KMS-11 (cell line): ENCODE data around the gene FAM107A.

Experiments
- H2AFZ ChIP-seq: fragments of 200-600 bp; sonication (generic); 2 replicates; pipeline ENCODE4 v1.6.1; 2016; ENCODE audit warnings: antibody characterized with exemption, mixed run types, low read depth
- H3K27ac ChIP-seq: fragments of 200-600 bp; sonication (generic); 2 replicates; pipeline ENCODE4 v1.6.1; 2016; ENCODE audit warnings: mild to moderate bottlenecking, mixed run types
- H3K27me3 ChIP-seq: fragments of 200-600 bp; sonication (generic); 2 replicates; pipeline ENCODE4 v1.6.1; 2017; ENCODE audit warnings: mild to moderate bottlenecking, low read depth, mixed run types, moderate library complexity; ENCODE audit not compliant: insufficient read depth
- H3K36me3 ChIP-seq: fragments of 200-600 bp; sonication (generic); 2 replicates; pipeline ENCODE4 v1.6.1; 2017; ENCODE audit warnings: mild to moderate bottlenecking, mixed run types; ENCODE audit not compliant: insufficient read depth
- H3K4me1 ChIP-seq: fragments of 200-600 bp; sonication (generic); 2 replicates; pipeline ENCODE4 v1.6.1; 2016; ENCODE audit warnings: mild to moderate bottlenecking, low read depth, mixed run types; ENCODE audit not compliant: poor library complexity, severe bottlenecking
- H3K4me2 ChIP-seq: fragments of 200-600 bp; sonication (generic); 2 replicates; pipeline ENCODE4 v1.7.0; 2016; ENCODE audit warnings: mild to moderate bottlenecking, mixed run types
- H3K4me3 ChIP-seq: fragments of 200-600 bp; sonication (generic); IDR thresholded peaks from 2 replicates; pipeline ENCODE4 v1.6.1; 2017; ENCODE audit warnings: low read depth, low read length, mixed read lengths; ENCODE audit not compliant: insufficient read depth
- H3K79me2 ChIP-seq: fragments of 200-600 bp; sonication (generic); 2 replicates; pipeline ENCODE4 v1.6.1; 2016; ENCODE audit warnings: low read depth, mixed run types; ENCODE audit not compliant: insufficient read depth
- H3K9ac ChIP-seq: fragments of 200-600 bp; sonication (generic); 2 replicates; pipeline ENCODE4 v1.6.1; 2016; ENCODE audit warnings: mild to moderate bottlenecking, mixed run types
- H4K20me1 ChIP-seq: fragments of 200-600 bp; sonication (generic); 2 replicates; pipeline ENCODE4 v1.6.1; 2016; ENCODE audit warnings: mild to moderate bottlenecking, mixed run types; ENCODE audit not compliant: insufficient read depth
- TF ChIP-seq, protein P1 (sequence below): fragments of 200-600 bp; sonication (generic); conservative IDR thresholded peaks from 2 replicates; pipeline ENCODE4 v1.6.1; 2017; ENCODE audit warnings: low read depth, mild to moderate bottlenecking, antibody characterized with exemption, low read length, moderate library complexity, mixed read lengths

FAM107A gene

GRCh38 chr3:58514405-58514804 is 62.8 kb downstream of the FAM107A start:
- H3K79me2 ChIP-seq = no peaks in the 10 kb centered on the region
- no peaks in the 10 kb centered on the region for H3K4me1 ChIP-seq
- H3K27me3 ChIP-seq = no peaks in the 10 kb centered on the region
- no peak overlapping the region for H3K4me3 ChIP-seq
- no peak overlapping the region for H3K4me2 ChIP-seq
- H4K20me1 ChIP-seq = no peaks in the 10 kb centered on the region
- H3K36me3 ChIP-seq = no peaks in the 10 kb centered on the region
- H2AFZ ChIP-seq = no peak overlapping the region
- no peak overlapping the region for H3K27ac ChIP-seq
- TF ChIP-seq, protein P1, sequence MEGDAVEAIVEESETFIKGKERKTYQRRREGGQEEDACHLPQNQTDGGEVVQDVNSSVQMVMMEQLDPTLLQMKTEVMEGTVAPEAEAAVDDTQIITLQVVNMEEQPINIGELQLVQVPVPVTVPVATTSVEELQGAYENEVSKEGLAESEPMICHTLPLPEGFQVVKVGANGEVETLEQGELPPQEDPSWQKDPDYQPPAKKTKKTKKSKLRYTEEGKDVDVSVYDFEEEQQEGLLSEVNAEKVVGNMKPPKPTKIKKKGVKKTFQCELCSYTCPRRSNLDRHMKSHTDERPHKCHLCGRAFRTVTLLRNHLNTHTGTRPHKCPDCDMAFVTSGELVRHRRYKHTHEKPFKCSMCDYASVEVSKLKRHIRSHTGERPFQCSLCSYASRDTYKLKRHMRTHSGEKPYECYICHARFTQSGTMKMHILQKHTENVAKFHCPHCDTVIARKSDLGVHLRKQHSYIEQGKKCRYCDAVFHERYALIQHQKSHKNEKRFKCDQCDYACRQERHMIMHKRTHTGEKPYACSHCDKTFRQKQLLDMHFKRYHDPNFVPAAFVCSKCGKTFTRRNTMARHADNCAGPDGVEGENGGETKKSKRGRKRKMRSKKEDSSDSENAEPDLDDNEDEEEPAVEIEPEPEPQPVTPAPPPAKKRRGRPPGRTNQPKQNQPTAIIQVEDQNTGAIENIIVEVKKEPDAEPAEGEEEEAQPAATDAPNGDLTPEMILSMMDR = no peak
- H3K9ac ChIP-seq = no peak overlapping the region
